ENCODE measurements around the gene FAM185A. TPM values are rescaled to one million over a fixed set of nuclear protein-coding genes. Genes with fewer than 3 reads are reported as not detected.

The FAM185A gene
- total RNA-seq, 1 experiment from 2014 or later: 12.8 TPM

DNA sequence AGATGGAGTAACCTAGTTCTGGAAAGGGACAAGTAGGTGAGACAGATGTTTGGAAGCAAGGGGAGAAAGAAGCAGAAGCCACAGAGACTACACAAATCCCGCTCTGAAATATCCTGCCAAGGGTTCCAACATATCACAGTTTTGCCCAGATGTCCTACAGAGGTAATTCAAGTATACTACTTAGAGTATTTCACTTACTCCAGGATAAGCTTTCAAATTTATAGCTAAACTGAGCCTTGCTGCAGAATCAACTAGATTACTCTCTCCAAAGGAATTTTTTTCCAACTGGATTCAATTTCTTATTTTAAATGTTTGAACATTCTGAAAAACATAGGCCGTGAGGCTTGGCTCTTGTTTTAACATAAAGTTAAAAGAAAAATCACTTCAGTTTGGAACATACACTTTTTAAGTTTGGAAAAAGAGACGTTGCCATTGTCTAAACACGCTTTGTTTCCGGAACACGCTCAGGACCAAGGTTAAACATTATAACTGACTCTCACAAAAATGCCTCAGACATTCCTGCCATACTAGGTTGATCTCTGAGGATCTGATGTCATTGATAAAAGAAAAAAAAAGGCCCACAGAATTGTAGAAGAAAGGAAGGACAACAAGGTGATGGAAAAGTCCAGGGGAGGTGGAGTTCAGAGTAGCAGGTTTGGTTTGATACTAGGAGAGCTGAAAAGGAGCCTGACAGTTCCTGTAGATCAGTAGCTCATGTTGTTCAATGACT is 74.8 kb downstream of the FAM185A start:
- CTCF ChIA-PET: no interaction called here
- TF ChIP-seq, protein P1, sequence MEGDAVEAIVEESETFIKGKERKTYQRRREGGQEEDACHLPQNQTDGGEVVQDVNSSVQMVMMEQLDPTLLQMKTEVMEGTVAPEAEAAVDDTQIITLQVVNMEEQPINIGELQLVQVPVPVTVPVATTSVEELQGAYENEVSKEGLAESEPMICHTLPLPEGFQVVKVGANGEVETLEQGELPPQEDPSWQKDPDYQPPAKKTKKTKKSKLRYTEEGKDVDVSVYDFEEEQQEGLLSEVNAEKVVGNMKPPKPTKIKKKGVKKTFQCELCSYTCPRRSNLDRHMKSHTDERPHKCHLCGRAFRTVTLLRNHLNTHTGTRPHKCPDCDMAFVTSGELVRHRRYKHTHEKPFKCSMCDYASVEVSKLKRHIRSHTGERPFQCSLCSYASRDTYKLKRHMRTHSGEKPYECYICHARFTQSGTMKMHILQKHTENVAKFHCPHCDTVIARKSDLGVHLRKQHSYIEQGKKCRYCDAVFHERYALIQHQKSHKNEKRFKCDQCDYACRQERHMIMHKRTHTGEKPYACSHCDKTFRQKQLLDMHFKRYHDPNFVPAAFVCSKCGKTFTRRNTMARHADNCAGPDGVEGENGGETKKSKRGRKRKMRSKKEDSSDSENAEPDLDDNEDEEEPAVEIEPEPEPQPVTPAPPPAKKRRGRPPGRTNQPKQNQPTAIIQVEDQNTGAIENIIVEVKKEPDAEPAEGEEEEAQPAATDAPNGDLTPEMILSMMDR (IDR thresholded peaks at IDR 0.05; ENCODE audit: insufficient read depth in 1 of 2, low read depth in 1 of 2, low read length in 1 of 2, severe bottlenecking in 1 of 2, unreplicated experiment in 1 of 2): no peak
- peaks cover 8% of the 10 kb centered on the region; the same call in 1 of the 2 replicates for H3K4me1 ChIP-seq
- H3K9me3 Mint-ChIP-seq (ENCODE audit: unreplicated experiment): no peaks in the 10 kb centered on the region
- POLR2A ChIA-PET: no interaction called here
- H3K27me3 ChIP-seq (replicated peaks; ENCODE audit: control insufficient read depth, insufficient read depth, low read length): no peaks in the 10 kb centered on the region
- intact Hi-C loops (cut with micrococcal nuclease; ENCODE audit: unreplicated experiment): no loop called here
- H3K27ac Mint-ChIP-seq (ENCODE audit: unreplicated experiment): peak overlapping the region; percentile 11
- peaks cover 7% of the 10 kb centered on the region for H3K4me1 Mint-ChIP-seq (ENCODE audit: low read depth, unreplicated experiment)
- H3K27me3 Mint-ChIP-seq (ENCODE audit: insufficient read depth, unreplicated experiment): no peaks in the 10 kb centered on the region
- peak in 1 of 2 experiments; percentile 2 for DNase-seq
- no peaks in the 10 kb centered on the region for H3K9me3 ChIP-seq
- no TSS peak for BruUV-seq (replicated peaks)
- H3K36me3 Mint-ChIP-seq (ENCODE audit: insufficient read depth, unreplicated experiment): no peaks in the 10 kb centered on the region
- H3K36me3 ChIP-seq (ENCODE audit: control insufficient read depth, insufficient read depth, low read length): no peaks in the 10 kb centered on the region
- no peak overlapping the region for H3K4me3 ChIP-seq (ENCODE audit: low read depth, low read length)
- H3K4me3 Mint-ChIP-seq (ENCODE audit: unreplicated experiment): no peak overlapping the region

DNA sequence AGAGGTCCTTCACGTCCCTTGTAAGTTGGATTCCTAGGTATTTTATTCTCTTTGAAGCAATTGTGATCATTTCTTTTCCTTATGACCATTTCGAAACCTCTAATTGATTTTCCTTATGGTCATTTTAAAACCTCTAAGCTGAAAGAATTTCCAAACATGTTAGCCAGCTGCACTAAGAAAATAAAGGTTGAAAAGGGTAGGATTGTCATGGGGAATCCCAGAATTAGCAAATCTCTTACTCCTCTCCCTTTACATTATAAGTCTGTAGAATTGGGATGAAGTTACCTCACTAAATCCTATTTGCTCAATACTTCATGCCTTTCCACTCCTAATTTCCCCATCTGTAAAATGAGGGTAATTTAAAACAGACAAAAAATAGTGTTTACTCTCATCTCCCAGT is 79.5 kb downstream of the FAM185A start:
- POLR2A ChIA-PET: no interaction called here
- intact Hi-C loops (cut with micrococcal nuclease; ENCODE audit: unreplicated experiment): no loop called here
- no peak for DNase-seq
- no peaks in the 10 kb centered on the region for H3K36me3 ChIP-seq (ENCODE audit: control insufficient read depth, insufficient read depth, low read length)
- Mint-ChIP-seq H3K27me3 (ENCODE audit: insufficient read depth, unreplicated experiment) (no peaks in the 10 kb centered on the region), H3K9me3 (ENCODE audit: unreplicated experiment) (no peaks in the 10 kb centered on the region), H3K27ac (ENCODE audit: unreplicated experiment) (no peak overlapping the region), H3K36me3 (ENCODE audit: insufficient read depth, unreplicated experiment) (no peaks in the 10 kb centered on the region), H3K4me3 (ENCODE audit: unreplicated experiment) (no peak overlapping the region), H3K4me1 (ENCODE audit: low read depth, unreplicated experiment) (peaks cover 7% of the 10 kb centered on the region)
- no peaks in the 10 kb centered on the region for H3K9me3 ChIP-seq
- peaks cover 8% of the 10 kb centered on the region; the same call in 1 of the 2 replicates for H3K4me1 ChIP-seq
- no TSS peak for BruUV-seq (replicated peaks)
- no peaks in the 10 kb centered on the region for H3K27me3 ChIP-seq (replicated peaks; ENCODE audit: control insufficient read depth, insufficient read depth, low read length)
- no peak overlapping the region for H3K4me3 ChIP-seq (ENCODE audit: low read depth, low read length)
- CTCF ChIA-PET: no interaction called here
- TF ChIP-seq, protein P1 (IDR thresholded peaks at IDR 0.05; ENCODE audit: insufficient read depth in 1 of 2, low read depth in 1 of 2, low read length in 1 of 2, severe bottlenecking in 1 of 2, unreplicated experiment in 1 of 2): no peak

DNA sequence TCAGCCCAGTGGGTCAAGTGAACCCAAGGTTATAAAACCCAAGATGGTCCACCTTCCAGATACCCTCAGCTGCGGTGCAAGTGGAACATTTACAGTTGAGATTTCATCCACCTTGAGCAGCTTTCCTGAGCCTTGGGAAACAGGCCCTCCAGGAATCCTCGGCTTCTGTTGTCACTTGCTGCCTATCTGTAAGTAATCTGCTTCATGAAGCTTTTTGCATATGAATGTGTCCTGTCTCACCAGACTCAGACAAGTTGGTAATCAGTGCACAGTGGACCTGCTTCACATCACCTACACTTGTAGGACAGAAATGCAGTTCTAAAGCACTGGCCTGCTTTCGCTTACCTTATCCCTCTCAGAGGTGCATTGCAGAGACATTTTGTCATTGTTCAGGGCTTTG is 80.3 kb downstream of the FAM185A start:
- no peak overlapping the region for H3K27ac Mint-ChIP-seq (ENCODE audit: unreplicated experiment)
- TF ChIP-seq, protein P1 (IDR thresholded peaks at IDR 0.05; ENCODE audit: insufficient read depth in 1 of 2, low read depth in 1 of 2, low read length in 1 of 2, severe bottlenecking in 1 of 2, unreplicated experiment in 1 of 2): no peak
- POLR2A ChIA-PET: no interaction called here

More for the DNA sequence above, 80.3 kb downstream of the FAM185A start:
- Histone ChIP-seq H3K9me3 (no peaks in the 10 kb centered on the region), H3K27me3 (replicated peaks; ENCODE audit: control insufficient read depth, insufficient read depth, low read length) (no peaks in the 10 kb centered on the region), H3K4me1 (0 out of 2 replicates have a peak, but pooled peaks cover under 1% of the 10 kb centered on the region), H3K4me3 (ENCODE audit: low read depth, low read length) (no peak overlapping the region), H3K36me3 (ENCODE audit: control insufficient read depth, insufficient read depth, low read length) (no peaks in the 10 kb centered on the region)
- Mint-ChIP-seq H3K9me3 (ENCODE audit: unreplicated experiment) (no peaks in the 10 kb centered on the region), H3K27me3 (ENCODE audit: insufficient read depth, unreplicated experiment) (no peaks in the 10 kb centered on the region), H3K4me3 (ENCODE audit: unreplicated experiment) (no peak overlapping the region), H3K4me1 (ENCODE audit: low read depth, unreplicated experiment) (peaks cover under 1% of the 10 kb centered on the region), H3K36me3 (ENCODE audit: insufficient read depth, unreplicated experiment) (no peaks in the 10 kb centered on the region)
- no TSS peak for BruUV-seq (replicated peaks)
- intact Hi-C loops (cut with micrococcal nuclease; ENCODE audit: unreplicated experiment): no loop called here
- DNase-seq: no peak
- CTCF ChIA-PET: no interaction called here
